ENCODE measurements around the gene SIX1.

Gene SIX1

GRCh38 chr14:60662982-60663381, 13.7 kb upstream of the SIX1 start:
- no peak overlapping the region for H3K4me3 ChIP-seq (ENCODE audit: low read depth, low read length)
- TF ChIP-seq CTCF (IDR thresholded peaks at IDR 0.05; ENCODE audit: low read depth, low read length, missing control alignments) = no peak
- in situ Hi-C loops (cut with HindIII; ENCODE audit: low sequenced_read_pairs) = no loop called here
- no peak for DNase-seq (ENCODE audit: low read depth)

- H3K4me3 ChIP-seq (ENCODE audit: low read depth, low read length) = no peak overlapping the region
- no peak for DNase-seq (ENCODE audit: low read depth)
- in situ Hi-C loops (cut with HindIII; ENCODE audit: low sequenced_read_pairs) = no loop called here
- TF ChIP-seq CTCF (IDR thresholded peaks at IDR 0.05; ENCODE audit: low read depth, low read length, missing control alignments) = no peak
These were observed 12.4 kb upstream of the SIX1 start for GRCh38 chr14:60661721-60662120.

GRCh38 chr14:60658909-60659585, 9.8 kb upstream of the SIX1 start:
- in situ Hi-C loops (cut with HindIII; ENCODE audit: low sequenced_read_pairs) = no loop called here
- DNase-seq (ENCODE audit: low read depth) = no peak
- no peak for TF ChIP-seq CTCF (IDR thresholded peaks at IDR 0.05; ENCODE audit: low read depth, low read length, missing control alignments)
- H3K4me3 ChIP-seq (ENCODE audit: low read depth, low read length) = no peak overlapping the region

- in situ Hi-C loops (cut with HindIII; ENCODE audit: low sequenced_read_pairs) = no loop called here
- H3K4me3 ChIP-seq (ENCODE audit: low read depth, low read length) = no peak overlapping the region
- no peak for DNase-seq (ENCODE audit: low read depth)
- TF ChIP-seq CTCF (IDR thresholded peaks at IDR 0.05; ENCODE audit: low read depth, low read length, missing control alignments) = no peak
These were observed 9.0 kb upstream of the SIX1 start for GRCh38 chr14:60658211-60658690.

GRCh38 chr14:60657456-60658210, 8.4 kb upstream of the SIX1 start:
- no peak for TF ChIP-seq CTCF (IDR thresholded peaks at IDR 0.05; ENCODE audit: low read depth, low read length, missing control alignments)
- in situ Hi-C loops (cut with HindIII; ENCODE audit: low sequenced_read_pairs) = no loop called here
- H3K4me3 ChIP-seq (ENCODE audit: low read depth, low read length) = peak overlapping the region; percentile 53
- DNase-seq (ENCODE audit: low read depth) = no peak

GRCh38 chr14:60656686-60657455, 7.6 kb upstream of the SIX1 start:
- no peak for DNase-seq (ENCODE audit: low read depth)
- TF ChIP-seq CTCF (IDR thresholded peaks at IDR 0.05; ENCODE audit: low read depth, low read length, missing control alignments) = peak; percentile 57
- in situ Hi-C loops (cut with HindIII; ENCODE audit: low sequenced_read_pairs) = no loop called here
- peak overlapping the region; percentile 53 for H3K4me3 ChIP-seq (ENCODE audit: low read depth, low read length)
